Right atrium auricular region (tissue), 2 donors: Measurements from ENCODE around the gene LRRFIP1. TPM values are rescaled to one million over a fixed set of nuclear protein-coding genes. Genes with fewer than 3 reads are reported as not detected.
A peak's percentile ranks its signal among the peaks of the same experiment; 100 is the strongest.
"Not testable (repeated sequence)": the region's sequence is repeated elsewhere in the genome, so short reads cannot be mapped to it uniquely, and the experiment has no call there.

ENCODE experiments used
- DNase-seq: peaks from one replicate; pipeline ENCODE4 v3.0.0-alpha.2; 2019; ENCODE audit warnings: low spot score
- H3K27ac ChIP-seq, 2 donors: fragments of 200-600 bp; sonication (generic); 1 replicate in 1 of 2; 2 replicates in 1 of 2; pipeline ENCODE4 v1.5.1; 2016 to 2019
- H3K27me3 ChIP-seq, 2 donors: fragments of 200-600 bp; sonication (generic); one replicate each; pipeline versions ENCODE4 v1.5.1 to v1.6.0; 2017 to 2019
- H3K36me3 ChIP-seq: fragments of 200-600 bp; sonication (generic); one replicate; pipeline ENCODE4 v1.5.1; 2016
- H3K4me1 ChIP-seq, 2 donors: fragments of 200-600 bp; sonication (generic); one replicate each; pipeline versions ENCODE4 v1.5.1 to v1.6.0; 2017 to 2019
- H3K4me3 ChIP-seq, 2 donors: fragments of 200-600 bp; sonication (generic); 1 replicate in 1 of 2; 2 replicates in 1 of 2; pipeline ENCODE4 v1.5.1; 2017 to 2019; ENCODE audit warnings: mild to moderate bottlenecking in 1 of 2, moderate library complexity in 1 of 2
- H3K9me3 ChIP-seq, 2 donors: fragments of 200-600 bp; sonication (generic); one replicate each; pipeline ENCODE4 v1.5.1; 2019
- total RNA-seq, 2 donors: library from RNA; depleted of rRNA; stranded (reverse); fragments of >200 nt; gene quantifications; one replicate each; pipeline ENCODE4 v1.1.0, GENCODE V29; 2016
- TF ChIP-seq, protein P1 (sequence below), 2 donors: fragments of 200-600 bp; sonication (generic); IDR thresholded peaks; one replicate each; pipeline ENCODE4 v1.5.1; 2019; ENCODE audit warnings: antibody characterized with exemption in 2 of 2

The LRRFIP1 gene
- total RNA-seq, 2 donors from 2014 or later, result 71.2 to 88.5 TPM

DNA sequence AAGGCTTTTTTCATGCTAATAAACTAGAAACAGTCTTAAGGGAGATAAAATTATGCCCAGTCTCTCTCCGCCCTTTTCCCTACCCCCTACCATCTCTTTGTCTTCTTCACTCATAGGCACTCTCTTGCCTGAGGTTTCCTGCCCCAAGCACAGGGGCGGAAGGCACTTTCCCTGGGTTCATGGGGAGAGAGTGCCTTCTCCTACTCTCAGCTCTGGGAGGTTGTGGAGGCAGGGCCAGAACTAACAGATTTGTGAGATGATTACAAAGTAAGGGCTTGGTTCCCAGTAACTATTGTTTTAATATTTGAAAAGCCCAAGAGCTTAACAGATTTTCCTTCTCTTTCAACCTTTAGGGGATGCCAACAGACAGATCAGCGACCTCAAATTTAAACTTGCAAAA is 145.1 kb downstream of the LRRFIP1 start:
- DNase-seq, result no peak
- Histone ChIP-seq H3K4me3 (no peak overlapping the region), H3K36me3 (peaks cover 57% of the 10 kb centered on the region), H3K27me3 (no peaks in the 10 kb centered on the region), H3K9me3 (no peaks in the 10 kb centered on the region), H3K27ac (peak overlapping the region in 1 of 2 donors; percentile 46), H3K4me1 (peaks cover 0 to 13% of the 10 kb centered on the region in 2 donors)
- TF ChIP-seq, protein P1, sequence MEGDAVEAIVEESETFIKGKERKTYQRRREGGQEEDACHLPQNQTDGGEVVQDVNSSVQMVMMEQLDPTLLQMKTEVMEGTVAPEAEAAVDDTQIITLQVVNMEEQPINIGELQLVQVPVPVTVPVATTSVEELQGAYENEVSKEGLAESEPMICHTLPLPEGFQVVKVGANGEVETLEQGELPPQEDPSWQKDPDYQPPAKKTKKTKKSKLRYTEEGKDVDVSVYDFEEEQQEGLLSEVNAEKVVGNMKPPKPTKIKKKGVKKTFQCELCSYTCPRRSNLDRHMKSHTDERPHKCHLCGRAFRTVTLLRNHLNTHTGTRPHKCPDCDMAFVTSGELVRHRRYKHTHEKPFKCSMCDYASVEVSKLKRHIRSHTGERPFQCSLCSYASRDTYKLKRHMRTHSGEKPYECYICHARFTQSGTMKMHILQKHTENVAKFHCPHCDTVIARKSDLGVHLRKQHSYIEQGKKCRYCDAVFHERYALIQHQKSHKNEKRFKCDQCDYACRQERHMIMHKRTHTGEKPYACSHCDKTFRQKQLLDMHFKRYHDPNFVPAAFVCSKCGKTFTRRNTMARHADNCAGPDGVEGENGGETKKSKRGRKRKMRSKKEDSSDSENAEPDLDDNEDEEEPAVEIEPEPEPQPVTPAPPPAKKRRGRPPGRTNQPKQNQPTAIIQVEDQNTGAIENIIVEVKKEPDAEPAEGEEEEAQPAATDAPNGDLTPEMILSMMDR (IDR thresholded peaks at IDR 0.05), result no peak

DNA sequence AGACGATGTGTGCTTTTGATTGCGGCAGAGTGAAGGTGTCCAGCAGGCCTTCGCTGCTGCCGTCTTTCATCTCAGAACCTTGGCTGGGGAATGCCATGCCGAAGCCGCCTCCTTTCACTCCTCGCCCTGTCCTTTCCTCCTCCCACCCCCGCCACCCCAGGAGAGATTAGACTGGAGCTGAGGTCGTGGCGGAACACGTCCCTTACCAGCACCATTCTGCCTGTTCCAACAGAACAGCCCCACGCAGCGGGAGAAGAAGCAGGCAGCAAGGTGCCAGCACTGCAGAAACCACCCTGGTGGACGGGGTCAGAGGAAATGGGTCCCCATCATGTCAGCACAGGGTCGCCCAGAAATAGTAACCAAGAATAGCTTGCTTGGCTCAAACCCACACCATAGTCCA is 146.4 kb downstream of the LRRFIP1 start:
- H3K4me1 ChIP-seq, result peaks cover 0 to 13% of the 10 kb centered on the region in 2 donors
- H3K36me3 ChIP-seq, result peaks cover 70% of the 10 kb centered on the region
- H3K27me3 ChIP-seq, result no peaks in the 10 kb centered on the region
- no peak overlapping the region for H3K4me3 ChIP-seq
- no peak for DNase-seq
- TF ChIP-seq, protein P1 (IDR thresholded peaks at IDR 0.05), result no peak
- H3K27ac ChIP-seq, result no peak overlapping the region
- H3K9me3 ChIP-seq, result no peaks in the 10 kb centered on the region

DNA sequence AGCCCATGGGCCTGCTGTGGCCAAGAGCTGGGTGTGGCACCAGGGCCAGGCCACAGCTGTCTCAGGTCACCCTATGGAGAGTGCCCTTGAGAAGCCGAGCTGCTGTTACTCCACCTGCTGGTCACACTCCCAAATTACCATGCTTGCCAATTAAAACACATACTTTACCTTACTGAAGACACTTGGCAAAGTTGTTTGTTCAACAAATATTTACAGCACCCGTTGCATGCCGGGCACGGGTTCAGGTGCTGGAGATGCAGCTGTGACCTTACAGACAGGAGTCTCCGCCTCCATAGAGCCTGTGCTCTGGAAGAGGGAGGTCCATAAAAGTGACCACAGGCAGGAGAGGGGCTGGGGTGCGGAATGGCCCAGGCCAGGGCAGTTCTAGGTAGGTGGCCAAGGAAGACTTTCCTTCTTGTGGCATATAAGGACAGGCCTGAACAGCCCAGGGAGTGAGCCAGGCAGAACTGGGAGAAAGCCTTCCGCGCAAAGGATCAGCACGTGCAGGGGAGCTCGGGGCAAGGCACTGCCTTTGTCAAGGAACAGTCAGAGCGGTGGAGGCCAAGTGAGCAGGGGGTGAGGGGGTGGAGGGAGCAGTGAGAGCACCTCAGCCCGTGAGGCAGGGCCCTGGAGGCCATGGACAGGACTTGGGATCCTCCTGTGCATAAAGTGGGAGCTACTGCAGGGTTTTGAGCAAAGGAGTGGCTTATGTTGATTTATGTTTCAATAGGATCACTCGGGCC is 147.6 kb downstream of the LRRFIP1 start:
- H3K4me1 ChIP-seq, result peaks cover 0 to 13% of the 10 kb centered on the region in 2 donors
- H3K27me3 ChIP-seq, result no peaks in the 10 kb centered on the region
- TF ChIP-seq, protein P1 (IDR thresholded peaks at IDR 0.05), result peak; percentile 59 to 68
- DNase-seq, result no peak
- no peaks in the 10 kb centered on the region for H3K9me3 ChIP-seq
- H3K4me3 ChIP-seq, result no peak overlapping the region
- H3K36me3 ChIP-seq, result peaks cover 77% of the 10 kb centered on the region
- H3K27ac ChIP-seq, result no peak overlapping the region

DNA sequence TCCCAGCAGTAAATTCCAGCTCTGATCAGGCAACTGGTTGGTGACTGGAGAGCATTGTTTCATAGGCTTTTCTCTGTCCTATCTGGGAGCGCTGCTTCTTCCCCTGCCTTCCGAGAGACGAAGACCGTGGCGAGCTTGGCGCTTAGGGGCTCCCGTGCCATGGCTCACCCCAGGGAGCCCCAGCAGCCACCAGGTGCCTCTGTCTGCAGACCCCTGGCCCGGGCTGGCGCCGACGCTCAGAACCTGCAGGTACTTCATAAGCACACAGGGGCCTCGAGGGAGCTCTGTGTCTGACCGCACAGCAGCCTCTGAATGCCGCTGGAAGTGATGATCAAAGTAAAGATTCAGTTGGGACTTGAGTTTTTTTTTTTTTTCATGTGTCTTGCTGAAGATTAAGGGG is 152.1 kb downstream of the LRRFIP1 start:
- H3K27me3 ChIP-seq, result no peaks in the 10 kb centered on the region
- H3K9me3 ChIP-seq, result no peaks in the 10 kb centered on the region
- H3K4me1 ChIP-seq, result peaks cover 0 to 2% of the 10 kb centered on the region in 2 donors
- TF ChIP-seq, protein P1 (IDR thresholded peaks at IDR 0.05), result no peak
- H3K27ac ChIP-seq, result no peak overlapping the region
- no peak overlapping the region for H3K4me3 ChIP-seq
- peaks cover 65% of the 10 kb centered on the region for H3K36me3 ChIP-seq
- DNase-seq, result no peak

DNA sequence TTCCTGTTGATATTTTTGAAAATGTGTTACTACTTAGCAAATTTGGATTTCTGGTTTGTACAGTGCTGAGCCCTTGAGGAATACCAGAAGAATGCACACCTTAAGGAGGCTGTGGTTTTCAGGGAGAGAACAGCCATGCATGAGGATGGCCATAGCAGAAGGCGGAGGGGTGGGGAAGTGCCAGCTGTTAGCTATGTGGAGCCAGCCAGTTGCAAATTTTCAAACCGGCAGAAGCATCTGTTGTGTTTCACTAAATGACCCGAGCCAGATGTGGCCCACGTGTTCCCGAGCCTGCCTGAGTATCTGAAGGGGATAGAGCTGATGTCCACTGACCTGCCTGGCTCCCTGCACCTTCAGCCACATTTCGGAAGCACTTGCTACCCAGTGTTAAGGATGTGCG is 154.8 kb downstream of the LRRFIP1 start:
- no peaks in the 10 kb centered on the region for H3K4me1 ChIP-seq
- H3K4me3 ChIP-seq, result no peak overlapping the region
- no peak overlapping the region for H3K27ac ChIP-seq
- DNase-seq, result no peak
- no peaks in the 10 kb centered on the region for H3K27me3 ChIP-seq
- H3K36me3 ChIP-seq, result peaks cover 47% of the 10 kb centered on the region
- TF ChIP-seq, protein P1 (IDR thresholded peaks at IDR 0.05), result no peak
- H3K9me3 ChIP-seq, result peaks cover 0 to 9% of the 10 kb centered on the region in 2 donors

DNA sequence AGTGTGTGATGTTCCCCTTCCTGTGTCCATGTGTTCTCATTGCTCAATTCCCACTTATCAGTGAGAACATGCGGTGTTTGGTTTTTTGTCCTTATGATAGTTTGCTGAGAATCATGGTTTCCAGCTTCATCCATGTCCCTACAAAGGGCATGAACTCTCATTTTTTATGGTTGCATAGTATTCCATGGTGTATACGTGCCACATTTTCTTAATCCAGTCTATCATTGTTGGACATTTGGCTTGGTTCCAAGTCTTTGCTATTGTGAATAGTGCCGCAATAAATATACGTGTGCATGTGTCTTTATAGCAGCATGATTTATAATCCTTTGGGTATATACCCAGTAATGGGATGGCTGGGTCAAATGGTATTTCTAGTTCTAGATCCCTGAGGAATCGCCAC is 156.3 kb downstream of the LRRFIP1 start:
- H3K4me1 ChIP-seq, H3K27ac ChIP-seq, DNase-seq, H3K27me3 ChIP-seq, H3K4me3 ChIP-seq: not testable (repeated sequence)
- peaks cover 32% of the 10 kb centered on the region for H3K36me3 ChIP-seq
- peaks cover 0 to 11% of the 10 kb centered on the region in 2 donors for H3K9me3 ChIP-seq
